Stimulated activated CD4-positive, alpha-beta T cell treated with anti-CD3 and anti-CD28 coated beads, TNF-alpha, amount 100 ng/mL, for 24 hours (primary cell): ENCODE results near the gene DUSP28.
"Not testable (repeated sequence)": the region's sequence is repeated elsewhere in the genome, so short reads cannot be mapped to it uniquely, and the experiment has no call there.

Experiments
- DNase-seq, 3 experiments: peaks; one replicate each; pipeline ENCODE4 v3.0.0-alpha.2; 2020; ENCODE audit warnings: low read depth in 3 of 3

DUSP28 gene

GRCh38 chr2:240560480-240561324 is 545 bp downstream of the DUSP28 start:
- DNase-seq, result peak; percentile 99 to 100 (median 100)

- no peak for DNase-seq
Measured at GRCh38 chr2:240561325-240561971, 1.3 kb downstream of the DUSP28 start.

GRCh38 chr2:240563231-240563630 is 3.1 kb downstream of the DUSP28 start:
- not testable (repeated sequence) for DNase-seq

- DNase-seq, result no peak
Measured at GRCh38 chr2:240563951-240564560, 3.9 kb downstream of the DUSP28 start.

DNA sequence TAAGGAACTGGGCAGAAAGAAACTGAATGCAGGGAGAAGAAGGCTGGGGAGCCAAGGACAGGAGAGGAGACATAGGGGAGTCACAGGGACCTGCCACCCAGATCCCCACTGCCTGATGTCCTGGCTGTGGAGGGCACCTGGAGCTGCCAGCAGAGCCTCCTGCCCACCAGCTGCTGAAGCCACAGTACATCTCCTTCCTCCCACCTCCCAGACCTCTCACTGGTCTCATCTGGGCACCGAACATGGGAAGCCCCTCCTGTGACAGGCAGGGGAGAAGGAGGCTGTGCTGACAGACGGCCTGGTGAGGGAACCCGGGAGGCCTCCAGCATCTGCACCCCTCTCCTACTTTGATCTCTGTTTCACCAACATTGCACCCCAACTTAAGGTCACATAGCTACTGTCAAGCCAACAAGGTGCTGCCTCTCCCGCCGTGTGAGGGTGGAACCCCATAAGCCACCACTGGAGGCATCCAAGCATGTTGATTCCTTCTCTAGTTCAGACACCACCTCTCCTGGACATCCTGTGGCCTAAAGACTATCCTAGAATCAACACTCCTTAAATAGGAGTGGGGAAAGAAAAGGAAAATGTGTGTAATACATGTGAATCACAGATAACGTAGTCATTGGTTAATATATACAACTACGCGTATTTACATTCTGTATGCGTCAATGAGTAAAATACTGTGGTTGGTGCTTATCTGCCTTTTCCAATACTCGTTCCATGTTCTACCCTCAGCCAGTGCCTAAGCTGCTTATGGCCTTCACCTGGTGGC is 4.6 kb downstream of the DUSP28 start:
- DNase-seq, result peak in 1 of 3 experiments; percentile 32

DNA sequence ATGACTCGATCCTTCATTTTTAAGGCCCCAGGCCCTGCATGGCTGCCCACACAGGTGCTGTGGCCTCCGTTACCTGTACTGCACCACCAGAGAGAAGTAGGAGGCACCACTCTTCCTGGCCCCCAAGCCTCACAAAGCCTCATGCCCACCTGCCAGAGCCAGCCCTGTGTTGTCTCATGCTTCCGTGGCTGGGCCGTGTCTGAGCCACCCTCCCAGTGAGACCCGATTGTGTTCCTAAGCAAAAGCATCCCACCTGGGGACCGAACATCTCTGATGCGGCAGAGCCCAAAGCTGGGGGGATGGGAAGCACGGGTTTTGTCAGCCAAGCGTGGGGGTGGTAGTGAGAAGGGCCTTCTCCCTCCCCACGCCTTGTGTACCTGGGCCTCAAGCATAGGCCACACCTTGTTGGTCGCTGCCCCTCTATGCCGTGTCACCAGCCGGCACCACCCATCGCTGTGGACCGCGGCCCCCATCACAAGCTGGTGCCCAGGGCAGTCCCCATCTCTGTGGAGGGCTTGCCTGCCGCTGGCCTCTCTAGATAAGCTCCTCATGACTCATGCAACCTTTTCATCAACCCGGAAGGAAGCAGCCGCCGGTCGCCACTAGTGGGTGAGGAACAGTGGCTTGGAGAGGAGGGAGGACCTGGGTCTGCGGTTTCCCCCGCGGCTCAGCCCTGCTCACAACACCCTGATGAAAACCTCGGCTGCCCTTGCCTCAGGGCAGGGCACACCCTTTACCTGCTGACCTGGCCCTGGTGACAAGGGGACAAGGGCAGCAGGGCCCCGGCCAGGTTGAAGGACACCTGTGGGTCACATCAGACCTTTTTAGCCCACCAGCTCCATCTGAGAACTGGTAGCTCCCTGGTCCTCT is 5.4 kb downstream of the DUSP28 start:
- DNase-seq, result peak; percentile 77 to 89 (median 78)

GRCh38 chr2:240566203-240567136 is 6.3 kb downstream of the DUSP28 start:
- peak; percentile 84 to 96 (median 88) for DNase-seq

- peak in 1 of 3 experiments; percentile 26 for DNase-seq
Measured at GRCh38 chr2:240567137-240567871, 7.1 kb downstream of the DUSP28 start.

DNA sequence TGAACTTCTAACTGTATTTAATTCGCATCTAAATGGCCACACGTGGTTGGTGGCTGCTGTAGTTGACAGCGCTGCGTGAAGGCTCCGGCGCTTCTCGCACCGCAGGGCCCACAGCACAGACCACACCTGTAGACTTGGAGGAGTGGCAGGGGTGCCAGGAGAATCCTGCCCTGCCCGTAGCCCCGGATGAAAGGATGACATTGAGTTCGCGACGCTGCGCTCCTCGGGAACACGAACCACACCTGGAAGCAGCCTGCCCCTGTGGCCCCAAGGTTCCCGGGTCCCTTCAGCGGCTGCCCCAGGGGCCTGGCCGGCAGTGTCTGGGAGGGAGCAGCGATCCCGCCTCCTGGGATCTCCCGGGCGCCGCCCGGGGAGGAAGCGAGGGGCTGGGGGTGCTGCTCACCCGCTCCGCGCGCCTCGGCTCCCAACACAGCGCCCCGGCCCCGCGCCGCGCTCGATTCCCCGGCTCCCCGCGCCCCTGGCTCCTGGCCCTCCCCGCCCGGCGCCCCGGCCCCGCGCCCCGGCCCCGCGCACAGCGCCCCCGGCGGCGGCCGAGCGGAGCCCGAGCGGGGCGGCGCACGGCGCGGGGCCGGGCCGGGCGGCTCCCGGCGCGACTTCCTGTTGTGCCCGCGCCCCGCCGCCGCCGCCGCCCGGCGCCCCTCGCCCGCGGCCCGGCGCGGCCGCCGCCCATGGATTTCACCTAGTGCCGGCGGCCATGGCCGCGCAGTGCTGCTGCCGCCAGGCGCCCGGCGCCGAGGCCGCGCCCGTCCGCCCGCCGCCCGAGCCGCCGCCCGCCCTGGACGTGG is 7.9 kb downstream of the DUSP28 start, which contains the start of gene RNPEPL1:
Gene RNPEPL1, plus strand, starts transcription at position 613 of the 806 bp plus-strand sequence. Its CDS starts 103 bp downstream, at position 716.
- peak in 1 of 3 experiments; percentile 42 for DNase-seq

GRCh38 chr2:240568678-240569522 is 8.7 kb downstream of the DUSP28 start:
- peak in 1 of 3 experiments; percentile 38 for DNase-seq

GRCh38 chr2:240569523-240569997 is 9.4 kb downstream of the DUSP28 start:
- no peak for DNase-seq

- DNase-seq, result no peak
Measured at GRCh38 chr2:240569998-240570530, 9.9 kb downstream of the DUSP28 start.

DNA sequence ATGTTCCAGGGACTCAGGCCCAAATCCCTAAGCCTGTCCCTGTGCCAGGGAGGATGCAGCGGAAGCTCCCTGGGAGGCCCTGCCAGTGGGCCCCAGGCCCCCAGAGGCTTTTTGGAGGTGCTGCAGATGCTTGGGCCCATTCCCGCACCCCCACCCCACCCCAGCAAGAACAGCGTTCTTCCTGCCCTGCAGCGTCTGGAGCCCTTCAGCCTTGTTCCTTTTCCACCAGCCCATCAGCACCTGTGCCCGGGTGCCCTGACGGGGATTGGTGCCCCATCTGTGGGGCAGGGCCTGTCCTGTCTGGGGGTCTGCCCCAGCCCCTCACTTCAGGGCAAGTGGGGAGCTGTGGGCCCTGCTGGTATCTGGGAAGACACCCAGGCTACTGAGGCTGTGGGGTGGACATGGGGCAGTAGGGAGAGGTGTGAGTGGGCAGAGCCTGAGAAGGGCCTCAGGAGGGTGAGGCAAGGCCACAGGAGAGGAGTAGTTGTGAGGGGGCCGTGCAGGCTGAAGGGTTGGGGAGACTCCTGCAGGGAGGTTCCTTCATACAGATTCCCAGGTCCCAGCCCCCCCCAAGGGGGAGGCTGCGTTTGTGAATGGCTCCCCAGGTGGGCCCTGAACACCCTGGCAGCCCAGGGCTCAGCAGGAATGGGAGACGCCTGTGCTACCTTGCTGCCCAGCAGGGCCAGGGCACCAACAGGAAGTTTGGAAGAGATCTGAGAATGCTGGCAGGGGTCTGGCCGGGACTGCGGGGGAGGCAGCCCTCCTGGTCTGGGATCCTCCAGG is 10.6 kb downstream of the DUSP28 start:
- DNase-seq, result no peak

DNA sequence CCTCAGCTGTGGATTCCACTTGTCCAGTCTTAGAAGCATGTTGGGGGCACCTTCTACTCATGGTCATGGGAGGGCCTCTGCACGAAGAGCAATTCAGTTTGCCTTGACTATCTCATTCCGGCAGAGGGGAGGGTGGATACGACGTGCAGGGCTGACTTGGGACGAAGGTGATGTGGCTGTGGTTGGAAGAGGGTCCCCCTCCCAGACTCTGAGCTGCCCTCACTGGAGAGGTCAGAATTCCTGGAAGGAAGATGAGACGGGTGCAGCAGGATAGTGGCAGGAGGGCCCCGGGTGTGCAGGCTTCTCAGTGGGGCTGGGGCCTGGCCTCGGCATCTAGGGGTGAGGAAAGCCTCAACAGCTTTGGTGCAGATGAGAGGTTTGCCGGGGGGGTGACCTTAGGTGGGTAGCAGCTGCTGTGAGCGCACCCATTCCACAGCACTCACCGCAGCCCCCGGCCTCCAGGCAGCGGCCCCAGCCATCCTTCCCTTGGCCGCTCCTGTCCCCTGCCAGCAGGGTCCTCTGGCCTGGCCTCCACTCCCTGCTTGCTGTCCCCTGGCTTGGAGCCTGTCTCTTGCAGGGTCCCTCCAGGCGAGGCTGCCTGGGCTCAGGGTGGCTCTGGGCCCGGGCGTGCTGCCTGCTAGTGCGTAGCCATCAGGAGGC is 11.3 kb downstream of the DUSP28 start:
- no peak for DNase-seq
